GM10266 (cell line): ENCODE results near the gene CHN1.

Experiments used
- DNase-seq: peaks from one replicate; pipeline ENCODE4 v3.0.0; 2012; ENCODE audit errors: extremely low spot score
- CTCF ChIP-seq: IDR thresholded peaks from 2 replicates; pipeline ENCODE4 v1.5.1; 2012; ENCODE audit warnings: mild to moderate bottlenecking, low read depth; ENCODE audit not compliant: control insufficient read depth, insufficient read depth; ENCODE audit errors: missing control alignments

Gene CHN1

GRCh38 chr2:174753038-174753633 lies 252.0 kb downstream of the CHN1 start:
- DNase-seq: no peak

GRCh38 chr2:174752403-174753037 lies 252.7 kb downstream of the CHN1 start:
- no peak for TF ChIP-seq CTCF

More at GRCh38 chr2:174753038-174753633, 252.0 kb downstream of the CHN1 start:
- no peak for TF ChIP-seq CTCF

GRCh38 chr2:174750923-174751441 lies 254.2 kb downstream of the CHN1 start:
- no peak for TF ChIP-seq CTCF
- no peak for DNase-seq

More at GRCh38 chr2:174752403-174753037, 252.7 kb downstream of the CHN1 start:
- no peak for DNase-seq

- DNase-seq: no peak
- no peak for TF ChIP-seq CTCF
Observed at GRCh38 chr2:174749793-174750192, 255.4 kb downstream of the CHN1 start.

- TF ChIP-seq CTCF: peak; percentile 82
- peak; percentile 51 for DNase-seq
Observed at GRCh38 chr2:174748948-174749347, 256.2 kb downstream of the CHN1 start.
